Measurements from ENCODE around the gene RIN3. TPM values are rescaled to one million over a fixed set of nuclear protein-coding genes. Genes with fewer than 3 reads are reported as not detected.

The RIN3 gene
- total RNA-seq, 2 donors from 2014 or later = 6.6 to 11.8 TPM

DNA sequence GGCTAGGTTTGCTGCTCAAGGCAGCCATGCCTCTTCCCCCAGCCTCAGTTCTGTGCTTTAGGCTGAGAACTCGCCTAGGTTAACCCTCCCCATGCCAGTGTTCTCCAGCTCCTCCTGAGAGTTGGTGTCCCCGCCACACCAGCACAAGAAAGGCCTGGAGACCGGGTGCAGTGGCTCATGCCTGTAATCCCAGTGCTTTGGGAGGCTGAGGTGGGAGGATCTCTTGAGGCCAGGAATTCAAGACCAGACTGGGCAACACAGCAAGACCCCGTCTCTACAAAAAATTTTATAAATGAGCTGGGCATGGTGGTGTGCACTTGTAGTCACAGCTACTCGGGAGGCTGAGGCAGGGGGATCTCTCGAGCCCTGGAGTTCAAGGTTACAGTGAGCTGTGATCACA is 10.2 kb downstream of the RIN3 start:
- TF ChIP-seq, protein P1, sequence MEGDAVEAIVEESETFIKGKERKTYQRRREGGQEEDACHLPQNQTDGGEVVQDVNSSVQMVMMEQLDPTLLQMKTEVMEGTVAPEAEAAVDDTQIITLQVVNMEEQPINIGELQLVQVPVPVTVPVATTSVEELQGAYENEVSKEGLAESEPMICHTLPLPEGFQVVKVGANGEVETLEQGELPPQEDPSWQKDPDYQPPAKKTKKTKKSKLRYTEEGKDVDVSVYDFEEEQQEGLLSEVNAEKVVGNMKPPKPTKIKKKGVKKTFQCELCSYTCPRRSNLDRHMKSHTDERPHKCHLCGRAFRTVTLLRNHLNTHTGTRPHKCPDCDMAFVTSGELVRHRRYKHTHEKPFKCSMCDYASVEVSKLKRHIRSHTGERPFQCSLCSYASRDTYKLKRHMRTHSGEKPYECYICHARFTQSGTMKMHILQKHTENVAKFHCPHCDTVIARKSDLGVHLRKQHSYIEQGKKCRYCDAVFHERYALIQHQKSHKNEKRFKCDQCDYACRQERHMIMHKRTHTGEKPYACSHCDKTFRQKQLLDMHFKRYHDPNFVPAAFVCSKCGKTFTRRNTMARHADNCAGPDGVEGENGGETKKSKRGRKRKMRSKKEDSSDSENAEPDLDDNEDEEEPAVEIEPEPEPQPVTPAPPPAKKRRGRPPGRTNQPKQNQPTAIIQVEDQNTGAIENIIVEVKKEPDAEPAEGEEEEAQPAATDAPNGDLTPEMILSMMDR (IDR thresholded peaks at IDR 0.05) = no peak
- Histone ChIP-seq H3K36me3 (no peaks in the 10 kb centered on the region), H3K27ac (no peak overlapping the region), H3K9me3 (no peaks in the 10 kb centered on the region), H3K4me1 (no peaks in the 10 kb centered on the region), H3K4me3 (no peak overlapping the region), H3K27me3 (no peaks in the 10 kb centered on the region)
- DNase-seq (ENCODE audit: low spot score) = no peak

DNA sequence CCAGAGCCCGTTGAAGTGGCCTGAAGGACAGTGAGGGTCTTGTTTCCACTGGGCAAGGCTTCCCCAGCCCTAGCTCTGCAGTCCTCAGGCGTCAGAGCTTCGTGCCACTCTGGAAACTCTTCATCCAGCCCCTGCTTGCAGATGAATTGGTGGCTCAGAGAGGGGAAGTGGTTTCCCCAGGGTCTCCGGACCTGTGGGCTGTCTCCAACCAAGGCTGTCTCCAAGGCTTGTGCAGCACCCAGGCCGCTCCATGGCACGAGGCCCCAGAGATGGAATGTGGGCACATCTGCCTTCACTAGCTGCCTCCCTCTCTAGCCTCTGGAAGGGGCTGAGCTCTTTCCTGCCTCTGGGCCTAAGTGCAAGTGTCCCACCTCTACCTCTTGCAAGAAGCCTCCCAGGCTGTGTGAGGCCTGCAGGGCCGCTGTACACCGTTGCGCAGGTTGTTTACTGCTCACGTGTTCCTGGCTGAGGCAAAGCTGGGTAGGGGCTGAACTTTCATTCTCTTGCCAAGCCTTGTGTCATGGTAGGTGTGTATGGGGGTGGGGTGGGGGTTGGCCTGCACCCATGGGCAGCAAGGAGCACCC is 11.1 kb downstream of the RIN3 start:
- H3K36me3 ChIP-seq = no peaks in the 10 kb centered on the region
- H3K4me1 ChIP-seq = no peaks in the 10 kb centered on the region
- TF ChIP-seq, protein P1 (IDR thresholded peaks at IDR 0.05) = no peak
- no peak overlapping the region for H3K27ac ChIP-seq
- no peak overlapping the region for H3K4me3 ChIP-seq
- no peaks in the 10 kb centered on the region for H3K9me3 ChIP-seq
- no peaks in the 10 kb centered on the region for H3K27me3 ChIP-seq
- DNase-seq (ENCODE audit: low spot score) = no peak

DNA sequence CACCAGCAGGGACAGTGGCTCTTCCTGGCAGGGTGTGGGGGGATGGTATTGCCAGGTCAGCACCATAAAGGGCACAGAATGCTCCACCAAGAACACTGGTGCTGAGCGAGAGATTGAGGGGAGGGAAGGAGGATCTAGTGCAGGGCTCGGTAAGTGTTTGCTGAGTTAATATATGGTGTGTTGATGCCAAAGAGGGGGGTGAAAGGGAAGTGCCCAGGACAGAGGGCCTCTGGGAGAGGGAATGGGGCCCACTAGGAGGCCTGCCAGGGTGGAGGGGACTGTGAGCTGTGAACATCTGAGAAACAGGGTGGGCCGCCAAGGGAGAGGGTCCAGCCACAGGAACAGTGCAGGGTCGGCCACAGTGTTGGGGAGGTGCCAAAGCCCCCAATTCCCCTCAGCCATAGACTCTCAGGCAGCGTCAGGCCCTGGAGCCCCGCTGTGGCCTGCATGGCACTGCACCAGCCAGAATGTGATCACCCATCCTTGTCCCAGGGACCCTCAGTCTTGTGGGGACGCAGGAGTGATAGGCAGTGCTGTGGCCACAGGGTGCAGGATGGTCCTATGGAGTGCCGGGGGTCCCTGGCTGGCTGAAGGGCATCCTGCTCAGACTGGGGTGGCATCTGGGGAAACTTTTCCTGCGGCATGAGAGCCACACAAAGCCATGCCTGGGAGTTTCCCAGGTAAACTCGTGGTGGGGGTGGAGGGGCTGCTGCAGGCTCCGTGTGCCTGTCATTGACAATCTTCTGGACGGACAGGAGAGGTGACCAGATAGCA is 11.9 kb downstream of the RIN3 start:
- Histone ChIP-seq H3K9me3 (no peaks in the 10 kb centered on the region), H3K27me3 (no peaks in the 10 kb centered on the region), H3K36me3 (no peaks in the 10 kb centered on the region), H3K4me3 (no peak overlapping the region), H3K27ac (no peak overlapping the region), H3K4me1 (no peaks in the 10 kb centered on the region)
- TF ChIP-seq, protein P1 (IDR thresholded peaks at IDR 0.05) = no peak
- DNase-seq (ENCODE audit: low spot score) = no peak

DNA sequence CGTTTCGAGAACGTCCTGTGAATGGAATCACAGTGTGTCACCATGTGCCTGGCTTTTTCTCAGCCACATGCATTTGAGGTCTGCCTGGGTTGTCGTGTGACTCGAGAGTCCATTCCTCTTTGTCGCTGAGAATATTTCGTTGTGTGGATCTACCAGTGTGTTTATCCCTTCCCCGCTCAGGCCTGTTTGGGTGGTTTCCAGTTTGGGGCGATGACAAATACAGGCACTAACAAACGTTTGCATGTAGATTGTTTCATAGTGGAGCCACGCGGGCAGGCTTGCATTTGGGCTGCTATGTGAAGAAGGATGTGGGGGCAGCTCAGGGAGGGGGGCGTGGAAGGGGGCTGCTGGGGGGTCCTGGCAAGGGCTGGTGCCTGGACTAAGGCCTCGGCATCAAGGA is 14.1 kb downstream of the RIN3 start:
- Histone ChIP-seq H3K4me3 (no peak overlapping the region), H3K36me3 (no peaks in the 10 kb centered on the region), H3K4me1 (peaks cover 0 to 8% of the 10 kb centered on the region in 2 donors), H3K9me3 (no peaks in the 10 kb centered on the region), H3K27me3 (no peaks in the 10 kb centered on the region), H3K27ac (no peak overlapping the region)
- TF ChIP-seq, protein P1 (IDR thresholded peaks at IDR 0.05) = no peak
- DNase-seq (ENCODE audit: low spot score) = no peak

DNA sequence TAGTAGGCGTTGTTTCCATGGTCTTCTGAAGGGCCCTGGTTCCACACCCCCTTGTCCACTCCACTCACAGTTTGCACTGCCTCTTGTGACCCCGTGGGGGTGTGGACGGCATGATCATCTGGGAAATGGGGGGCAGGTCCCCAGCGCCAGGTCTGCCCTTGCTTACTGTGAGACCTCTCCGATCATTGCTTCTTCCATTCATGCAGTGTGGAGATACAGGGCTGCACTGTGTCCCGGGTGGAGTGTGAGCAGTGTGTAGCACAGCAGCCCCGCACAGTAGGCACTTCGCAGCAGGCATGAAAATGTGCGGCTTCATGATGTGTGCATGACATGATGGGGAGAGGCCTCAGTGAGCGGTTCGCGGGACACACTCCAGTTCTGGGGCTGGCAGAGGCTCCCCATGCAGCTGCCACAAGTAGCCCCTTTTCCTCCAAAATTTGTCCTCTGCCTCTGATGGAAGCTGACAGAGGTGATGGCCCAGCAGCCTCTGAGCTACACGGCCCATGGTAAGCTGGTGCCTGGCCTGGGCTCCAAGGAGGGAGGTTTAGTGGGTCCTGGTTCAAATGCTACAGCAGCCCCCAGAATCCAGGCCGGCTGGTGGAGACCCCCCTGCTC is 15.0 kb downstream of the RIN3 start:
- peaks cover 0 to 12% of the 10 kb centered on the region in 2 donors for H3K4me1 ChIP-seq
- no peak for DNase-seq (ENCODE audit: low spot score)
- H3K27me3 ChIP-seq = no peaks in the 10 kb centered on the region

More for the DNA sequence above, 15.0 kb downstream of the RIN3 start:
- TF ChIP-seq, protein P1 (IDR thresholded peaks at IDR 0.05) = no peak
- no peaks in the 10 kb centered on the region for H3K36me3 ChIP-seq
- H3K9me3 ChIP-seq = no peaks in the 10 kb centered on the region
- no peak overlapping the region for H3K27ac ChIP-seq
- no peak overlapping the region for H3K4me3 ChIP-seq
